Astrocyte of the spinal cord (primary cell): ENCODE measurements around the gene CLCN5.

Experiments
- DNase-seq: peaks from one replicate; pipeline ENCODE4 v3.0.0; 2011; ENCODE audit warnings: low read depth, low spot score
- H3K4me3 ChIP-seq: 2 replicates; pipeline ENCODE4 v1.5.1; 2011; ENCODE audit warnings: low read depth, mild to moderate bottlenecking, low read length, moderate library complexity
- CTCF ChIP-seq: IDR thresholded peaks from 2 replicates; pipeline ENCODE4 v1.5.1; 2012; ENCODE audit warnings: low read depth, mild to moderate bottlenecking, low read length, inconsistent platforms
- in situ Hi-C: cut with HindIII; loops from 2 replicates; pipeline ENCODE4 v1.10.0; 2017; ENCODE audit warnings: low sequenced_read_pairs

The CLCN5 gene

DNA sequence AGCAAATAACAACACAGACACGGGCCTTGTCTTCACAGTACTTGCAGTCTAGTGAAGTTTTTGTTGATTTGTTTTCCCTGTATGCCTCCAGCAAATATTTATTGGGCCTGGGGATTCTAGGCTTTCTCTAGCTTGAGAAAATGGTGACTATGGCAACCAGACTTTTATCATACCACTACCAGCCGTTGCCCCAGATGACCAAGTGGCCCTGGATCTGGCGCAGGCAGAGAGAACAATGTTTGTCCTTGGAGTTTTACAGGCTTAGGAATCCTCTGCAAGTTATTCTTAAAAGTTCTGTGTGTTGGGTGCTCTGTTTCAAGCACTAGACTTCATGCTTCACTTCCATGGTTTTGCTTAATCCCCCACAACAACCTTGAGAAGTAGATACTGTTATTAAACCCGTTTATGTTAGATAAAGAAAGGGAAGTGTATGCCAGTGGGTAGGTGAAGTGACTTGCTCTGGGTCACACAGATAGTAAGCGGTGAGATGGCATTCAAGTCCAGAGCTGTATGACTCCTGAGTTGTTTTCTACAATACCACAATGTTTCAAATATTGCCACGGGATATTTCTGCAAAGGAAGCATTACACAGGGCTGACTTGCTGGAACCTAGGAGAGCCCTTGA is 183.8 kb downstream of the CLCN5 start:
- H3K4me3 ChIP-seq = no peak overlapping the region
- in situ Hi-C loops = no loop called here
- TF ChIP-seq CTCF = no peak
- no peak for DNase-seq

GRCh38 chrX:50107470-50107869 is 185.1 kb downstream of the CLCN5 start:
- in situ Hi-C loops = no loop called here
- TF ChIP-seq CTCF = no peak
- no peak for DNase-seq
- no peak overlapping the region for H3K4me3 ChIP-seq

DNA sequence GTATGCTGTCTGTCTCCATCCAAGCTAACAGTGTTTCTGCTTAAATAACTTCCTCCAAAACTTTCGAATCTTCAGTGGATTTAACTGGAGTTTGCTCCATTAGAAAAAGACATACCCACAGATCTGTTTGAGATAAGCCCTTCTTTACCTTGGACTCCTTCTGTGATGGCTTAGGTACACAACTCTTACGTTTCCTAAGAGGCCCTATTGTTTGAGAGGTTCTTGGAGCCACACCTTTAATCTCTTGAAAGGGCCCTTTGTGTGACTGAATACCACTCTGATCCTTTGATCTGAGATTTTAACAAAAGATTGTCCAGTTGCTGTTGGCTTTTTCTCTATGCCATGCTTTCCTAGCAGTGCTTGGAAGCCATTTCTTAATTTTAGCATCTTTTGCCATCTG is 185.9 kb downstream of the CLCN5 start:
- DNase-seq = no peak
- in situ Hi-C loops = no loop called here
- H3K4me3 ChIP-seq = no peak overlapping the region
- TF ChIP-seq CTCF = no peak

GRCh38 chrX:50111742-50112141 is 189.3 kb downstream of the CLCN5 start:
- H3K4me3 ChIP-seq = no peak overlapping the region
- TF ChIP-seq CTCF = no peak
- no peak for DNase-seq
- in situ Hi-C loops = no loop called here

GRCh38 chrX:50114113-50114512 is 191.7 kb downstream of the CLCN5 start:
- no peak overlapping the region for H3K4me3 ChIP-seq
- no peak for TF ChIP-seq CTCF
- in situ Hi-C loops = no loop called here
- no peak for DNase-seq

- no peak overlapping the region for H3K4me3 ChIP-seq
- no peak for DNase-seq
- TF ChIP-seq CTCF = no peak
- in situ Hi-C loops = no loop called here
These were observed 193.6 kb downstream of the CLCN5 start for GRCh38 chrX:50115973-50116372.

GRCh38 chrX:50117476-50117875 is 195.1 kb downstream of the CLCN5 start:
- in situ Hi-C loops = no loop called here
- no peak overlapping the region for H3K4me3 ChIP-seq
- DNase-seq = no peak
- no peak for TF ChIP-seq CTCF
